Choroid plexus epithelial cell (primary cell): ENCODE results near the gene MGARP.
A peak's percentile ranks its signal among the peaks of the same experiment; 100 is the strongest.

ENCODE experiments used
- DNase-seq: peaks from one replicate; pipeline ENCODE4 v3.0.0-alpha.2; 2010; ENCODE audit warnings: low read depth
- H3K4me3 ChIP-seq: 2 replicates; pipeline ENCODE4 v1.5.1; 2011; ENCODE audit warnings: low read depth, mild to moderate bottlenecking, control low read depth, low read length, moderate library complexity
- TF ChIP-seq, protein P1 (sequence below): conservative IDR thresholded peaks from 2 replicates; pipeline ENCODE4 v1.5.1; 2011; ENCODE audit warnings: low read depth, mild to moderate bottlenecking, control low read depth, inconsistent platforms, low read length, moderate library complexity

MGARP gene

DNA sequence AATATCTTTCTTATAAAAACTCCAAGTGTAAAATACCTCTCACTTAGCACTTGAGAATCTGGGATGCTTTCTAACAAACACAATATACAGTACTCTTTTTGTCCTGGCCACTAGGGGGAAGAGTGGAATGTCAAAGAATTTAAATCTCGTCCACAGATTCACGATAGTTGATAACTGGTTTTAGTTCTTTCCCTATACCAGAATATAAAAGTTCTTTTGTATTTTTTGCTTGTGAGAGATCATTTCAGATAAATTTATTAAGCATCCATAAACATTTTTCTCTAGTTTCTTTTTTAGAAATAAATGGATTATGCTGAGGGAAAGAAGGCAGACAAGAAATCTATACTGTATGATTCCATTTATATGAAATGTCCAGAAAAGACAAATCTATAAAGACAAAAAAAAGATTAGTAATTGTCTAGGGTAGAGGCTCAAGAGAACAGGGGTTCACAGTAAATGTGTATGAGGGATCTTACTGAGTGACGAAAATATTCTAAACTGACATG is 50.4 kb downstream of the MGARP start:
- TF ChIP-seq, protein P1, sequence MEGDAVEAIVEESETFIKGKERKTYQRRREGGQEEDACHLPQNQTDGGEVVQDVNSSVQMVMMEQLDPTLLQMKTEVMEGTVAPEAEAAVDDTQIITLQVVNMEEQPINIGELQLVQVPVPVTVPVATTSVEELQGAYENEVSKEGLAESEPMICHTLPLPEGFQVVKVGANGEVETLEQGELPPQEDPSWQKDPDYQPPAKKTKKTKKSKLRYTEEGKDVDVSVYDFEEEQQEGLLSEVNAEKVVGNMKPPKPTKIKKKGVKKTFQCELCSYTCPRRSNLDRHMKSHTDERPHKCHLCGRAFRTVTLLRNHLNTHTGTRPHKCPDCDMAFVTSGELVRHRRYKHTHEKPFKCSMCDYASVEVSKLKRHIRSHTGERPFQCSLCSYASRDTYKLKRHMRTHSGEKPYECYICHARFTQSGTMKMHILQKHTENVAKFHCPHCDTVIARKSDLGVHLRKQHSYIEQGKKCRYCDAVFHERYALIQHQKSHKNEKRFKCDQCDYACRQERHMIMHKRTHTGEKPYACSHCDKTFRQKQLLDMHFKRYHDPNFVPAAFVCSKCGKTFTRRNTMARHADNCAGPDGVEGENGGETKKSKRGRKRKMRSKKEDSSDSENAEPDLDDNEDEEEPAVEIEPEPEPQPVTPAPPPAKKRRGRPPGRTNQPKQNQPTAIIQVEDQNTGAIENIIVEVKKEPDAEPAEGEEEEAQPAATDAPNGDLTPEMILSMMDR = peak; percentile 69
- no peak overlapping the region for H3K4me3 ChIP-seq
- peak; percentile 84 for DNase-seq

DNA sequence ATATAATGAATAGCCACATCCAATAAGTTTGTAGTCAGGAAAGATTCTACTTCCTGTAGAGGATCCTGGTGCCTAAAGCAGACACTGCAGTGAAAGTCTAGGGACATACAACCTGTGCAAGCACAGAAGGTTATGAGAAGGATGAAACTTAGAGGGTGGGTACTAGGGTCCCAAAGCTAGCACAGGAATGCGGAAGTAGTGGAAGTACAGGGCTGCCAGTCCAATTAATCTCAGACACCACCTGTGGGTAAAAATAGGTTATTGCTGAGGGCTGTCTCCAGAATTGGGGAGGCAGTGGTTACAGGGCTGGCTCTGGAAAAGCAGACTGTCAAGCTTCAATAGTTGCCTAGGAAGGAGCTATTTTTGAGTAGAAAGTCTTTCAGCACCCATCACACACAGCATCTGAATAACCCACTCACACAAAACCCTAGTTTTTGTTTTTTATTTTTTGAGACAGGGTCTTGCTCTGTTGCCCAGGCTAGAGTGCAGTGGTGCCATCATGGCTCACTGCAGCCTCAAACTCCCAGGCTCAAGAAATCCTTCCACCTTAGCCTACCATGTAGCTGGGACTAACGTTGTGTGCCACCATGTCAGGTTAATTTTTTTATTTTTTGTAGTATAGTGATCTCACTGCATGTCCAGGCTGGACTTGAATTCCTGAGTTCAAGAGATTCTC is 52.2 kb downstream of the MGARP start:
- DNase-seq = no peak
- TF ChIP-seq, protein P1 = peak; percentile 47
- H3K4me3 ChIP-seq = no peak overlapping the region

DNA sequence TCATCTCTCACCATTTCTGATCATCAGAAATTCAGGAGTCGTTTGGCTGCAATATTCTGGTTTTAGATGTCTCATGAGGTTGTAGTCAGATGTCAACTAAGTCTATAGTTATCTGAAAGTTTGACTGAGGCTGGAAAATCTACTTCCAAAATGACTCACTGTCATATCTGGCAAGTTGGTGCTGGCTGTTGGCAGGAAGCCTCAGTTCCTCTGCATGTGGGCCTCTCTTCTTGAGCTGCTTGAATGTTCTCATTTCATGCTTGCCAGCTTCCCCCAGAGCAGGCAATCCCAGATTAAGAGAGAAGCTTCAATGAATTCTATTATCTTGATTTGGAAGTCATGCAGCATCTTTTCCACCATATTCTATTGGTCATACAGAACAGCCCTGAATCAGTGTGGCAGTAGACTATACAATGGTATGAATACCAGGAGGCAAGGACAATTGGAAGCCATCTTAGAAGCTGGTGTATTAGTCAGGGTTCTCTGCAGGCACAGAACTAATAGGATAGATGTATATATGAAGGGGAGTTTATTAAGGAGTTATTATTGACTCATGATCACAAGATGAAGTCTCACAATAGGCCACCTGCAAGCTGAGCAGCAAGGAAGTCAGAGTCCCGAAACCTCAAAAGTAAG is 56.2 kb downstream of the MGARP start:
- no peak overlapping the region for H3K4me3 ChIP-seq
- TF ChIP-seq, protein P1 = no peak
- DNase-seq = peak; percentile 67

DNA sequence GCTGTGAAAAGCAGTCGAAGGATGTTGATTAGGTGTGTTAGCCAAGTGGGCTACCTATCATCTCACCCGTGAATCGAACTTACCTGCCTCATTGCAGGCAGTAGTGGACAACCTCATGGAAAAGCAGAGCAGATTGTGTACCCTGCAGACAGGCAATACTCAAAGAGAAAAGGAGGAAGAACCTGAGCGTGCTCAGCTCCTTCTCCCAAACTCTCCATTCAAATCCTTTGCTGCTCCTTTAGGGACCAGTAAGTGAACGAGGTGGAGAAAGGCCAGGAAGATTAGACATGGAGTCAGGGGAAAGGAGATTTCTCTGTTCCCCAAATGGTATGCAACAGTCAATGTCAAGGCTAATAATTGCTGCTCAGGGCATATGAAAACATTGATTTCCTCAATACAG is 57.8 kb downstream of the MGARP start:
- no peak for DNase-seq
- TF ChIP-seq, protein P1 = no peak
- H3K4me3 ChIP-seq = no peak overlapping the region

DNA sequence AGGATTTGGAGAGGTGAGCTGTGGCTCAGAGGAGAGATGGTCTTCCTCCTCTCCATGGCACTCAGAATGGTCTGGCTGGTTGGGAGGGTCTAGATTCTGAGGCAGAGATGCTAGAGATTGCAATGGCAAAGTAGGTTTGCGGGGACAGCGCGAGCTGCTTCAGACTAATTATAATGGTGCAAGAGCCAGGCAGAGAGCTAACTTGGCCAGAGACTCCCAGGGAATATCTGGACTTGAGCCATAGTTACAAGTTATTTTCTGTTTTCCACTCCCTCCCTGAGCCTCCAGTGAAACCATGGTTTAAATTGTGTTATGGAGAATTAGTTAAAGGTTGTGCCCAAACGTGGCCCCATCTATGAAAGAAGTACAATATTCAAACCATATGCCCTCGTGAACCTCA is 58.3 kb downstream of the MGARP start:
- no peak for DNase-seq
- H3K4me3 ChIP-seq = no peak overlapping the region
- TF ChIP-seq, protein P1 = no peak

DNA sequence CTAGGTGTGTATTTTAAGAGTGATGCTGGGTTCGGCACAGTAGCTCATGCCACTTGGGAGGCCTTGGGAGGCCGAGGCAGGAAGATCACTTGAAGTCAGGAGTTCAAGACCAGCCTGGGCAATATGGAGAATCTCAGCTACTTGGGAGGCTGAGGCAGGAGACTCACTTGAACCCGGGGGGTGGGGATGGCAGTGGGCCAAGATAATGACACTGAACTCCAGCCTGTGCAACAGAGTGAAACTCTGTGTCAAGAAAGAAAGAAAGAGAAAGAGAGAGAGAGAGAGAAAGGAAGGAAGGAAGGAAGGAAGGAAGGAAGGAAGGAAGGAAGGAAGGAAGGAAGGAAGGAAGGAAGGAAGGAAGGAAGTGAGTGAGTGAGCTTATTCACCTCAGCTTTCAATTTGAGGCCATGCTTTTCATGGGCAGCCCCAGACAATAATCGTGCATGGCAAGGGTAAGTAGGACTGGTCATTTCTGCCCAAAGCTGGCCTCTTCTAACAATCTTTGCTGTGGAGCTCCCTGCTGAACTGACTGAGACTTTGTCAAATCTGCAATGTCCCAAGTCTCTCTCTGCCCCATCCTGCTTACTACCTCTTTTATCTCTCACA is 60.5 kb downstream of the MGARP start:
- TF ChIP-seq, protein P1 = no peak
- DNase-seq = no peak
- H3K4me3 ChIP-seq = no peak overlapping the region
